Measurements from ENCODE around the gene C16orf78. TPM values are rescaled to one million over a fixed set of nuclear protein-coding genes. Genes with fewer than 3 reads are reported as not detected.

C16orf78 gene
- polyA plus RNA-seq, 3 donors, result not detected

DNA sequence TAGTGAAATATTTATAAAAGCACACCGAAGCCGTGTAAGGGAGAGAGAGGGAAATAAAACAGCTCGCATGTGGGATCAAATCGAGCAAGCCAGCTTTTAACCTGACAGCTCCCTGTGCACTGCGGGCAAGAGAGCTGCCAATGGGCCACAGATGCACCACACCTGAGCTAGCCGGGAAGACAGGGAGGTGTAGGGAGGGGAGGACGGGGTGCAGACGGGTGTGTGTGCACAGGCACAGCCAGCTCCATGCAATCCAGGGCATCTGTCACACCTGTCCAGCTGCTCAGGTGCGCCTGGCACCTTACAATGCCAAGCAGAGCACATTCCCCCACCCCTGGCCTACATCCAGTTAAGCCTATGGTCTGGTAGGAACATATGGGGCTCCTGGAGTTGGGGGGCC is 70.0 kb downstream of the C16orf78 start:
- intact Hi-C loops (cut with micrococcal nuclease), result no loop called here
- H4K20me1 ChIP-seq (ENCODE audit: insufficient read depth, low read length), result no peaks in the 10 kb centered on the region
- no peak overlapping the region for H3K4me2 ChIP-seq (replicated peaks; ENCODE audit: extremely low read depth, low read length, poor library complexity, severe bottlenecking)
- H3K4me1 ChIP-seq (ENCODE audit: control insufficient read depth in 1 of 2, insufficient read depth in 2 of 2, low read length in 2 of 2), result peaks cover 5 to 6% of the 10 kb centered on the region in 2 donors
- H3K9ac ChIP-seq (ENCODE audit: insufficient read depth, low read length, poor library complexity, severe bottlenecking), result no peak overlapping the region
- no peaks in the 10 kb centered on the region for H3K9me3 ChIP-seq (replicated peaks in 1 of 2; ENCODE audit: control insufficient read depth in 1 of 2, insufficient read depth in 1 of 2, low read length in 2 of 2)
- no peaks in the 10 kb centered on the region for H3K27me3 ChIP-seq (ENCODE audit: control insufficient read depth in 2 of 2, insufficient read depth in 2 of 2, low read length in 2 of 2)
- H3K36me3 ChIP-seq (replicated peaks in 1 of 2; ENCODE audit: control insufficient read depth in 1 of 2, insufficient read depth in 2 of 2, low read length in 2 of 2), result no peaks in the 10 kb centered on the region
- H3K27ac ChIP-seq (ENCODE audit: low read depth in 1 of 2, low read length in 2 of 2), result no peak overlapping the region
- no peak overlapping the region for H3K4me3 ChIP-seq (replicated peaks in 1 of 3; ENCODE audit: low read depth in 2 of 3, low read length in 3 of 3)
- Mint-ChIP-seq H3K27ac (no peak overlapping the region), H3K36me3 (no peaks in the 10 kb centered on the region), H3K4me3 (no peak overlapping the region), H3K27me3 (ENCODE audit: low read depth in 3 of 3) (peaks cover 5 to 10% (median 6%) of the 10 kb centered on the region in 3 donors), H3K9me3 (no peaks in the 10 kb centered on the region), H3K4me1 (peaks cover 15% of the 10 kb centered on the region)
- H3K79me2 ChIP-seq (ENCODE audit: insufficient read depth, low read length), result no peaks in the 10 kb centered on the region
- H2AFZ ChIP-seq (ENCODE audit: insufficient read depth, low read depth, low read length, poor library complexity, severe bottlenecking), result no peak overlapping the region
- WGBS (ENCODE audit: insufficient coverage), result 84% methylated on average over 6 of the region's 9 CpGs
- no peak for DNase-seq
- TF ChIP-seq, protein P1, sequence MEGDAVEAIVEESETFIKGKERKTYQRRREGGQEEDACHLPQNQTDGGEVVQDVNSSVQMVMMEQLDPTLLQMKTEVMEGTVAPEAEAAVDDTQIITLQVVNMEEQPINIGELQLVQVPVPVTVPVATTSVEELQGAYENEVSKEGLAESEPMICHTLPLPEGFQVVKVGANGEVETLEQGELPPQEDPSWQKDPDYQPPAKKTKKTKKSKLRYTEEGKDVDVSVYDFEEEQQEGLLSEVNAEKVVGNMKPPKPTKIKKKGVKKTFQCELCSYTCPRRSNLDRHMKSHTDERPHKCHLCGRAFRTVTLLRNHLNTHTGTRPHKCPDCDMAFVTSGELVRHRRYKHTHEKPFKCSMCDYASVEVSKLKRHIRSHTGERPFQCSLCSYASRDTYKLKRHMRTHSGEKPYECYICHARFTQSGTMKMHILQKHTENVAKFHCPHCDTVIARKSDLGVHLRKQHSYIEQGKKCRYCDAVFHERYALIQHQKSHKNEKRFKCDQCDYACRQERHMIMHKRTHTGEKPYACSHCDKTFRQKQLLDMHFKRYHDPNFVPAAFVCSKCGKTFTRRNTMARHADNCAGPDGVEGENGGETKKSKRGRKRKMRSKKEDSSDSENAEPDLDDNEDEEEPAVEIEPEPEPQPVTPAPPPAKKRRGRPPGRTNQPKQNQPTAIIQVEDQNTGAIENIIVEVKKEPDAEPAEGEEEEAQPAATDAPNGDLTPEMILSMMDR (IDR thresholded peaks at IDR 0.05), result no peak

DNA sequence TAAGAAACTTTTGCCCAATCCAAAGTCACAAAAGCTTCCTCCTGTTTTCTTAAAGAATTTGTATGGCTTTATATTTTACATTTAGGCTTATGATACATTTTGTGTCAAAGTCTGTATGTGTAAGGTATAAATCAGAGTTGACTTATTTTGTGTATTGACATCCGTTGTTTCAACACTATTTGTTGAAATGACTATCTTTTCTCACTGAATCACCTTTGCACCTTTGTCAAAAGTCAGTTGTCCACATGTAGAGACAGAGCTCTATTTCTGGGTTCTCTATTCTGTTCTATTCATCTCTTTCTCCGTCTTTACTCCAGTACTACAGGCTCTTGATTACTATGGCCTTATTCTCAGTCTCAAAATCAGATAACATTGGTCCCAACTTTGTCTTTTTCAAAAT is 73.2 kb downstream of the C16orf78 start:
- no peak overlapping the region for H3K27ac Mint-ChIP-seq
- Histone ChIP-seq H3K9ac (ENCODE audit: insufficient read depth, low read length, poor library complexity, severe bottlenecking) (no peak overlapping the region), H3K4me2 (replicated peaks; ENCODE audit: extremely low read depth, low read length, poor library complexity, severe bottlenecking) (no peak overlapping the region), H3K79me2 (ENCODE audit: insufficient read depth, low read length) (no peaks in the 10 kb centered on the region), H3K4me3 (replicated peaks in 1 of 3; ENCODE audit: low read depth in 2 of 3, low read length in 3 of 3) (no peak overlapping the region), H4K20me1 (ENCODE audit: insufficient read depth, low read length) (no peaks in the 10 kb centered on the region), H3K4me1 (ENCODE audit: control insufficient read depth in 1 of 2, insufficient read depth in 2 of 2, low read length in 2 of 2) (peaks cover 0 to under 1% of the 10 kb centered on the region in 2 donors), H3K27ac (ENCODE audit: low read depth in 1 of 2, low read length in 2 of 2) (no peak overlapping the region), H2AFZ (ENCODE audit: insufficient read depth, low read depth, low read length, poor library complexity, severe bottlenecking) (no peak overlapping the region), H3K9me3 (replicated peaks in 1 of 2; ENCODE audit: control insufficient read depth in 1 of 2, insufficient read depth in 1 of 2, low read length in 2 of 2) (no peaks in the 10 kb centered on the region), H3K27me3 (ENCODE audit: control insufficient read depth in 2 of 2, insufficient read depth in 2 of 2, low read length in 2 of 2) (no peaks in the 10 kb centered on the region), H3K36me3 (replicated peaks in 1 of 2; ENCODE audit: control insufficient read depth in 1 of 2, insufficient read depth in 2 of 2, low read length in 2 of 2) (no peaks in the 10 kb centered on the region)
- no peak overlapping the region for H3K4me3 Mint-ChIP-seq
- TF ChIP-seq, protein P1 (IDR thresholded peaks at IDR 0.05), result no peak
- peaks cover 1 to 5% (median 4%) of the 10 kb centered on the region in 3 donors for H3K27me3 Mint-ChIP-seq (ENCODE audit: low read depth in 3 of 3)
- no peaks in the 10 kb centered on the region for H3K9me3 Mint-ChIP-seq
- no CpG with 5 or more reads among the region's 2 CpGs for WGBS (ENCODE audit: insufficient coverage)
- DNase-seq, result no peak
- peaks cover 6% of the 10 kb centered on the region for H3K4me1 Mint-ChIP-seq
- no peaks in the 10 kb centered on the region for H3K36me3 Mint-ChIP-seq
- intact Hi-C loops (cut with micrococcal nuclease), result no loop called here

Other genes starting within 250 kb of the C16orf78 start
- gene CBLN1, start 92.0 kb upstream of the C16orf78 start, polyA plus RNA-seq, result not detected